Hindlimb muscle (tissue), 1 donor: Measurements from ENCODE around the gene PCTP. TPM values are rescaled to one million over a fixed set of nuclear protein-coding genes. Genes with fewer than 3 reads are reported as not detected.

Experiments used
- DNase-seq: peaks from one replicate; pipeline ENCODE4 v3.0.0-alpha.2; 2013
- polyA plus RNA-seq: library from polyadenylated mRNA; unstranded; fragments of 120-200 nt; gene quantifications from one replicate; pipeline ENCODE4 v1.2.1, GENCODE V29; 2013; ENCODE audit not compliant: insufficient read length

The PCTP gene
- polyA plus RNA-seq, 1 donor: 9.7 TPM

DNA sequence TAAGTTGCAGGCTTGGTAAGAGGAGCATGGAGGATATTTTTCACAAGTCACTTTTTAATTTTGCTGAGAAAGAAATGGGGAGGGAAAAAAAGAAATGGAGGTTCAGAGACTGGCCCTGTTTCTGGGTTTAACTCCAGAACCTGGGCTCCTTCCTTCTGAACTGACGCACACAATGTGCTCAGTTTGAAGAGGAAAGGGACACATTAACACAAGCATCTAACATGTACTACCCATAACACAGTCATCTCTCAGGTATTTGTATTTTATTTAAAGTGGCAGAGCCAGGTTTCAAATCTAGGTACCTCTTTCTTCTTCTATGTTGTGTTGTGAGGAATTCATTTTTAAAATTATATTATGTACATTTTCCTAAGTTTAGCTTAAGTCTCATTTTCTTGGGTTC, 22.9 kb upstream of the PCTP start:
- no peak for DNase-seq

DNA sequence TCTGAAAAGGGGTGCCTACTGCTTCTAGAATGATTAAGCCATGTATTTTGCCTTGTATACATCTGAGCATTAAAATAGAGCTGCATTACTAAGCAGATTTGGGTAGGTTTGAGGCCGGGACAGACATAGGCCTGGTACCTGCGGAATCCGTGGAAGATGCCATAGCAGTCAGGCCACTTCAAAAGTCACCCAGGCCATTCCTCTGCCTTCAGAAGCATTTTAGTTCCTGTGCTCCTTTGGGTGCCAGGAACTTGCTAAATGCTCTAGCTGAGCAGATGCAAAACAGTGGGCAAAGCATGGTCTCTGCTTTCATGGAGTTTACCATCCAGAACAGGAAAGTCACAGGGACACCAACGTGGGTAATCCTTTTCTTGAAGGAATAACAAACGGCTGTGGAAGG, 22.5 kb upstream of the PCTP start:
- DNase-seq: no peak

DNA sequence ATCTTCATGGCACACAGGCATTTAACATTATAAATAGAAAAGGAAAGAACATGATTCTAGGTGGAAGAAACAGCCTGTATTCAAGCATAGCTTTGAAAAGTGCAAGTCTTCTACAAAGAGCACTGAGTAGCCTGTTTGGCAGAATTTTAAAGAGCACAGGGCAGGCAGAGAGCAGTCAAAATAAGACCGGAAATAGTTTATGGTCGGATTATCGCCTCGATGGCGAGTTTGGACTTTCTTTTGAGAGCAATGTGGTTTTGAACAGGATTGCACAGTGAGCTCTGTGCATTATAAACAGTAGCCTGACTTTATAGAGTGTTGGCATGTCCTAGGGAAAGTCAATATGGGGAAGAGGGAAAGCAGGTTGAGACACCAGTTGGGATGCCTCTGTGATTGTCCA, 22.0 kb upstream of the PCTP start:
- no peak for DNase-seq

DNA sequence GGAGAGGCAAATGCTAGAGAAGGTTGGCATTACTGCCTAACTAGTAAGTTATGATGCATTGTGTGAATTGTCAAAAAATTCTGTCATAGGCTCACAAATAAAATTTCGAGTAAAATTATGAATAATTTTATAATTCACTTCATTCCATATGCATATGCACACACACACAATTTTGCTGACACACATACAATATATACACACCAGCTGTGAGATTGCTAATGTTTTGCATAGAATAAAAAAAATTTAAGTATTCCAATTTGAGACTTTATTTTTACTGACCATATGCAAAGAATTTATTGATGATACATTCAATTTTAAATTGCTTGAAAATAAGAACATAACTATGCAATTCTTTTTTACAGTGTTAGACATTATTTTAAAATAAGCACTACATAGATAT, 21.4 kb upstream of the PCTP start:
- no peak for DNase-seq

DNA sequence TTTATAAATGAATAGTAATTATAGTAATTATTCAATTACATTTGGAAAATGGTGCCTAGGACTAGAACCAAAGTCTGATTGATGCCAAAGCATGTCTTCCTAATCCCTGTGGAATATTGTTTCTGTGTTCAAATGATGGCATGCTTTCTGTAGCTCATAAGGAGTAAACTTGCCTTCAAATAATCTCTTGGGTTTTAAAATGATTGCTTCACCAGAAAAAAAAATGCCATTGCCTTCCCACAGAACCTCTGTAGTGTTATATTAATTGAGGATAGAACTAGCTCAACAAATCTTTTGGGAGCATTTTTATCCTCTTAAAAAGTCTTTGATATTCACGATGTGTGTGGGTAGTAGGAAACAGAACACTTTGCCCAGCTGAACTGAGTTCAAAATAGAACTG, 20.5 kb upstream of the PCTP start:
- DNase-seq: no peak

DNA sequence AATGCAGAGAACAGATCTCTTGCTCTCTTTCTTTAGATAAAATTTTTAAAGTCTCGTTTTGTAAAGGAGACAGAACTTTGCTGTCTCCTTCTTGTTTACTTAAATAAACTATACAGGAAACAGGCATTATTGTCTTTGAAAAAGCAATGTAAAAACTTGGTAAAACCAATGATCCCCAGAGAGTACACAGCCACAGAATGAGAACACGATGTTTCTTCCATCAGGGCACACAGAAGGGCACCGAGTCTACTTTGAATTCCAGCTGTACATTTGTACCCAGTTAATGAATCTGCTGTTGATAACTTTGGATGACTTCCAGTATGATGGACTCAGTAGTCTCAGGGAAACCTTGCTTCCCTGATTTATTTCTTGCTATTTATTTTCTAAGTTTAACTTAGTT, 20.0 kb upstream of the PCTP start:
- DNase-seq: no peak

DNA sequence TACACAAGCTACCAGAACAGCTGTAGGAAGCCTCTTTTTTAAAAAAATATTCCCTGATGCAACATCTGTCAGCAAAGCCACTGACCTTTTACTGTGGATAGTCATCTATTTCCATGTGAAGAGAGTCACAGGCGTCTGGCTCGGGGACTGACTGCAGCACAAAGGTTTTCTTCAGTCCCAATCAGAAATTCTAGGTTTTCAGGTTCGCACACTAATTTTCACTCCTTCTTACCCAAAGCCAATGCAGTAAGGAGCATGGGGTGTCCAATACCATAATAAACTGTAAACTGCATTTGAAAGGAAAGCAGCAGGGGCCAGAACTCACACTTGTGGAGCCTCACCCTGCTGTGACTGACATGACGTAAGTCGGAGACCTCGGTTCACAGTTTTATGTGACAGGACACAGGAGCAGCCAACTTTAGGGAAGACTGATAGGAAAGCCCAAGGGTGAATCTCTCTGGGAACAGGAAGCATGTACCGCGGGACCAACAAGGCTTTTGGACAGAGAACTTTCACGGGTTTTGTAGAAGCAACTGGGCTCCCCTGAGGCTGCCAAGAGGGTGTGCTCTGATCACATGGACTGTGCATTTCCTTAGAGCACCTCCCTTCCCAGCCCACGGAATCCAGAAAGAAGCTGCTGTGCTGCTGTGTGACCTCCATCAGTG, 19.1 kb upstream of the PCTP start:
- peak; percentile 62 for DNase-seq

DNA sequence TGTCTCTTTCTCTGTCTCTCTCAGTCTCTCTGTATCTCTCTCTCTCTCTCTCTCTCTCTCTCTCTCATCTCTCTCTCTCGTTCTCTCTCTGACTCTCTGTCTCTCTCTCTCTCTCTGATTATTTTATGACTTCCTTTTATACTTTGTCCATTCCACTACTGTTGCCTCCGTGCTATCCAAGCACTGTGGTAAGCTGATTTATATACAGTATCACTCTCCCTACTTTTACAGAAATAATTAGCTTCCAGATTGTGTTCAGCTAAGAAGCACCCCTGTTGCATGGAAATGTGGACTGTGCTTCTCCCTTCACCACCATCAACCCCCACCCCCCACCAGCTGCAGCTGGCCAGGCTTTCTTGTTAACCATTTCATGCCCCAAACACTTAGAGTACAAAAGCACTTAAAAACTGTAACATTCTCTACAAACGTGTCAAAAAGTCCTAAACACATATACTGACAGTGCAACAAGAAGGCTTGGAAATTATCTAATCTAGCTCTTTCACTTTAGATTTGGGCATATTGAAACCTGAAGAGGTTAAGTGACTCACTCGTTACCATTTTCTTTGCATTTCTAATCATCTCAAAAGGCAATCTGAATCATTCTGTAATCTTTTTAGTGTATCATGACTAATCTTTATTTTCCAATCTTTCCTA, 16.6 kb upstream of the PCTP start:
- DNase-seq: no peak

DNA sequence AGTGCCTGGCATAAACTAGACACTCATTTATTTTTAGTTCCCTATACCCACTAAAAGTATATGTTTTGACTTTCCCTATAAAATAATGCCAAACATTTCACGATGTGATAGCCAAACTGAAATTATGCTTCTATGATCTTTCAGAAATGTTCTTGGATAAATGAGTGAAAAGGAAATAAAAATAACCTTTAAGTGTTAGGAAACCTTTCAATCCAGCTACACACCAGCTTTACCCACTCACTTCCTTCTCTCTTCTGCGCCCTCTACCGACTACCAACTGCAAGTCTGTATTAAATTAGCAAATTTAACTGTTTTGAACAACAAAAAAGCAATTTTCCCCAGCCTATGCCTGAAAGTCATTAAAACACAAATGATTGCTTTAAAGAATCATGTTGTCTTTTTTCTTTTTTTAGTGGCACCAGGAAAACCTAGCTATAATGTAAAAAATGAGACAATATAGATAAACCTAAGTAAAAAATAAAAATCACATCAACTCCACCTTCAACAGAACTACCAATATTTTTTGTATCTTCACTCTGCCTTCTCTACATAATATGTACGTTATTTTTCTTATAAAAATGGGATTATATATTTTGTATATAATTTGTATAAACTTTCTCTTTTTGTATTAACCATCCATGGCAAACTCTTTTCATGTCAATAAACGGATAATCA, 15.0 kb upstream of the PCTP start:
- peak; percentile 52 for DNase-seq

DNA sequence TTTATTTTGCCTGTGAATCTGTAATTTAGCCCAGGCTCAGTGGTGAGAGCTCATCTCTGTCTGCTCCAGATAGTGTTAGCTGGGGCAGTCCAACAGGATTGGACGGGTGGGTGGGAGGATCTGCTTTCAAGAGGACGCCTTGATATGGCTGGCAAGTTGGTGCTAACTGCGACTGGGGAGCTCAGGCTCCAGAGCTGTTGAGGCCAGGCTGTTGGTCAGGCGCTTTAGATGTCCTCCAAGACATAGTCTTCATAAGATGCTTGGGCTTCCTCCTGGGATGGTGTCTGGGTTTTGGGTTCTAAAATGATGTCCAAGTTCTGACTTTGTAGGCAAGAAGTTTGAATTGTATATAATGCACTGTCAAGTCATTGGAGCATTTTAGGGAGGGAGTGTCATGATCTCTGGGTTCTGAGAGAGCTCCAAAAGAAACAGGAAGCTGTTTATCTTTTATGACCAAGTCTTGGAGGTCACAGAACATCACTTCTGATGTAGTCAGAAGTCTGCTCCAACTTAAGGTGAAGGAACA, 12.8 kb upstream of the PCTP start:
- no peak for DNase-seq

DNA sequence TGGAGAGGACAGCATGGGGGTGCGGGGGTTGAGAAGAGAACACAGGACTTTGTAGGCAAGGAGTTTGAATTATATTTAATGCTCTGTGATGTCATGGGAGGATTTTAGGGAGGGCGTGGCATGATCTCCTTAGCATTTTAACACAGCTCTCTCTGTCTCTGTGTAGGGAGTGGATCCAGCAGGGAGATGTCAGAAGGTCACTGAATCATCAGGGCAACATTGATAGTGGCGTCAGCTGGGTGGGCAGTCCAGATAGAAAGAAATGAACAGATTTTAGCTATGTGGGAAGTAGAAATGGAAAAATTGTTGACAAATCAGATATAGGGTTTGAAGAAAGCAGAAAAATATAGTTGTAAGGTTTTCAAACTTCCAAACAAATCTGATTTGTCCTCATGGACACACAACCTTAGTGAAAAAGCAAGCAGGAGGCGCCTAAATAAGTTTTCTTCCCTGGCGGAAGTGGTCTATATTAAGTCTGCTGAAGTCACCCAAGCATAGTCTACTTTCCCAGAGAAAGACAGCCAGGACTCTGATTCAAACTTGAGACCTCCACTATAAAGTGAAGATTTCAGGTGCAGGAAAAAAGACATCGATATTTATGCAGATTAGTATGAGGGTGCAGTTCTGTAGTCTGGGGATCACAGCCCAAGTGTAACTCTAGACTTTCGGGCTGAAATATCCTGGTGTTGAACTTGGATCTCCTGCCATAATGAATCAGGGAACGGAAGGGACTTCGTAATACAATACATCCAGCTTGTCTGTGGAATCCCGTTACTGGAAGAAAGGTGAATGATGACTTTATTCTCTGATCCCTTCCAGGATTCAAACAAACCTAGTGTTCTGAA, 10.1 kb upstream of the PCTP start:
- DNase-seq: no peak

DNA sequence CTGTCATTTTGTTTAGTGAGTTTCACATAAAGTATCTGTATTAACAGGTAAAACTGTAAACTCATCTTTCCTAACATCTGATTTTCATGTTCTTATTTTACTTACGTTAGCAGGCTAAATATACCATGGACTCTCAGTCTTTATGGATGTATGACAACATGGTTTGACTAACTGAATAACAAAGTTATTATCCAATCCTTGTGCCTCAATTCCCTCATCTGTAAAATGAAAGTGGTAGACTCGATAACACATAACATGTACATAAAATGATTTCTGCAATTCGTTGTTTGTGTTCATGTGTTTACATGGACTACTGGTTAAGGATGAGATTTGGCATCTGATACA, 9.5 kb upstream of the PCTP start:
- no peak for DNase-seq

DNA sequence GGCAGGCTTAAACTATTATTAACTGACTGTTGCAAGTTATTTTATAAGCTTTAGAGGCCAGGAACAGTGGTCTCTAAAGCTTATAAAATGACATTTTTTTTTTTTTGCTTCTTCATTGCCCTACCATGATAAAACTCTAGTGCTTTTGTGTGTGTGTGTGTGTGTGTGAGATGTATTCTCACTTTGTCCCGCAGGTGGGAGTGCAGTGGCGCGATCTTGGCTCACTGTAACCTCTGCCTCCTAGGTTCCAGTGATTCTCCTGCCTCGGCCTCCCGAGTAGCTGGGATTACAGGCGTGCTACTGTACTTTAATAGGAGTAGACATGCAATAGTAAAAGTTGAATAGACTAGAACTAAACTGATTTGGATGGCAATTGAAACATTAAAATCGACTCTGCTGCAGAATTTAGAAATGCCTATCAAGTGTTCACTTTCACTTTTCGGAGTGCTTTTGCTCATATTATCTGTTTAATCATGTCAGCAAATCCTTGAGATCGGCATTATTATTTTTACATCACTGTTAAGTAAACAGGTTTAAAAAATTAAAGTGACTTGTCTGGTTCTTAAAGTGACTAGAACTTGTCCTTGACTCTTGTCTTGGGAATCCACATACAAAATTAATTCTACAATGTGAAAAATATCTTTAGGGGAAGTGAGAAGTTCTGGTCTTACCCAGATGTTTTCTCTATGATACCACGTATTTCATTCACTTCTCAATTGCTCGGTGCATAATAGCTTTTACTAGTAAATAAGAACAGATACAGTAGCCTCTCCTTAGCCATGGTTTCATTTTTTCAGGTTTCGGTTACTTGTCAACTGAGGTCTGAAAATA, 8.4 kb upstream of the PCTP start:
- no peak for DNase-seq

DNA sequence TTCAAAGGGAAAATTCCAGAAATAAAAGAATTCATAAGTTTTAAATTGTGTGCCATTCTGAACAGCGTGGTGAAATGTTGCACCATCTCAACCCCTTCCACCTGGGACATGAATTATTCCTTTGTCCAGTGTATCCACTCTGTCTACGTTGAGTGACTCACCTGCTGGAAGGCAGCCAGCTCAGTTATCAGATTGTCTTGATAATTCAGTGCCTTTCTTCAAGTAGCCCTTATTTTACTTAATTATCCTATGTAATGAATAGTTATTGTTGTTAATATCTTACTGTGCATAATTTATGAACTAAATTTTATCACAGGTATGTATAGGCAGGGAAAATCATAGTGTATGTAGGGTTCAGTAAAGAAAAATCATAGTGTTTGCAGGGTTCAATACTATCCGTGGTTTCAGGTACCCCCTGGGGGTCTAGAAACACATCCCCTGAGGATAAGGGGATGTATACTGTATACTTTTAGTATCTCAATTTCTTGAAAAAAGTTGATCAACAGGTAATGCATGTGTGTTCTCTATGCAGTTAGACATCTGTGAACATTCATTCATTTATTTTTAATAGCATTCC, 7.7 kb upstream of the PCTP start:
- no peak for DNase-seq

DNA sequence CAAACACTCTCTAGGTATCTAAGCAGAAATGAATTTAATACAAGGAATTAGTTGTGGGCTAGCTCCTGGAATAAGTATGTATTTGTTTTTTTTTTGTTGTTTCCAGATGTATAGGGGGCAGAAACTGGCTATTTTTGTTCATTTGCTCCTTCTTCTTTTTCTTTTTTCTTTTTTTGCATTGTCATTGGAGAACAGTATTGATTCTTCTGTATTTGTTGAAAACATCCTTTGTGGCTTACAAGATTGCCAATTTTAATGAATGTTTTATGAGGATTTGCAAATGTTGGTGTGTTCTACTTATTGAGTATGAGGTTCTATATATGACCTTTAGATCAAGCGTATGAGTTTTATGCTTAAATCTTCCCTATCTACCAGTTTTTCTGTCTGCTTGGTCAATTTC, 5.6 kb upstream of the PCTP start:
- DNase-seq: no peak

DNA sequence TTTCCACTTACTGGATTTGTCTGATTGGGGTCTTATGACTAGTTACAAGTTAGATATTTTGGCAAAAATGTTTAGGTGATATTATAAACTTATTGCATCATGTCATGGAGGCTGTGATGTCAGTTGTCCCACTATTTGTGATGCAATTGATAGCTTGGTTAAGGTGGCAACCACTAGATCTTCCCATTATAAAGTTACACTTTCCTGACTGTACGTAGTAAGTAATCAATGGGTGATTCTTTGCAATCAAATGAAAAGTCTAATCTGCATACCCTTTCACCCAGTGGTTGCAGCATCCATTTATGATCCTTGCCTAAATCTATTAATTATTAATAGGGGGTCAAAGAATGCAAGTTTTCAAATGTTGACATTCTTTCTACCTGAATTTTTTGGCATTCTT, 4.4 kb upstream of the PCTP start:
- DNase-seq: no peak

DNA sequence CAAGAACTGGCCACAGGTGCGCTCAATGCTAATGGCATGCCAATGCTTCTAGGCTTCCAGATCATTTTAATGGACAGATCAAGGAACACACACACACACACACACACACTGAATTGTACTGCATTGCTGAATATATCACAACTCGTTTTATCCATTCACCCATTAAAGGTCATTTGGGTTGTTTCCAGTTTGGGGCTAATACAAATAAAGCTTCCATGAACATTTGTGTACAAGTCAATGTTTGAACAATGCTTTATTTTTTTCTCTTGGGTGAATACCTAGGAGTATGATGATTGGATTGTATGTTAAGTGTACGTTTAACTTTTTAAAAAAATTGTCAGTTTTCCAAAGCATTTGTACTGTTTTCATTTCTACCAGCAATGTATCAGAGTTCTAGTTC, 3.6 kb upstream of the PCTP start:
- no peak for DNase-seq

DNA sequence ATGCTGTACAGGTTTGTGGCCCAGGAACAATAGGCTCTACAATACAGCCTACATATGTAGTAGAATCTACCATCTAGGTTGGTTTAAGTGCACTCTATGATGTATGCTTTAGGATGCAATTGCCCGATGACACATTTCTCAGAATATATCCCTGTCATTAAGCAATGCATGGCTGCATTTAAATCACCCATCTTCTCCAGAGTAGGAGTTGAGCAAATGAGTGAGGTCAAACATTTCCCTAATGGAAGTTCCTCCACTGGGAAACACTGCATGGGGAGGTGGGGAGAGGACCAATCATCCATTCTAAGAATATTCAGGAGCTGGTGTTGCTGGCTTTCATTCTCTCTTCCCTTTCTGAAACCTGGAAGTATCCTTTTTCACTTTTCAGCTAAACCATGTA, 2.0 kb upstream of the PCTP start:
- DNase-seq: no peak

DNA sequence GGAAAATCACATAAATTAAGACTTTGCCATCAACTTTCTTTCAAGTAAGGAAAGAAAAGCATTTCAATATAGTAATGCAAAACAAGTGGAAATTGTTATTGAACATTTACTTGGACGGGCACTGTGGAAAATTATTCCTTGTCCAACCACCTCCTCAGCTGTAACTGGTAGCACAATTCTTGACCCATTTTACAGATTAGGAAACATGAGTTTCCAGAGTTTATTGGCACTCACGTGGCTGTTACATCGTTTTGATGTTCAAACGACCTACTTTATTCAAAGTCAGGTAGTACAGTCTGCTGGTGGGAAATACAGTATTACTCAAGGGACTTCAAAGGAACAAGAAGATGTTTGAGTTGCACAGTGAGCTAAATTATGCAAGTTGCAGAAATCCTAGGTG, 866 bp upstream of the PCTP start:
- DNase-seq: no peak

DNA sequence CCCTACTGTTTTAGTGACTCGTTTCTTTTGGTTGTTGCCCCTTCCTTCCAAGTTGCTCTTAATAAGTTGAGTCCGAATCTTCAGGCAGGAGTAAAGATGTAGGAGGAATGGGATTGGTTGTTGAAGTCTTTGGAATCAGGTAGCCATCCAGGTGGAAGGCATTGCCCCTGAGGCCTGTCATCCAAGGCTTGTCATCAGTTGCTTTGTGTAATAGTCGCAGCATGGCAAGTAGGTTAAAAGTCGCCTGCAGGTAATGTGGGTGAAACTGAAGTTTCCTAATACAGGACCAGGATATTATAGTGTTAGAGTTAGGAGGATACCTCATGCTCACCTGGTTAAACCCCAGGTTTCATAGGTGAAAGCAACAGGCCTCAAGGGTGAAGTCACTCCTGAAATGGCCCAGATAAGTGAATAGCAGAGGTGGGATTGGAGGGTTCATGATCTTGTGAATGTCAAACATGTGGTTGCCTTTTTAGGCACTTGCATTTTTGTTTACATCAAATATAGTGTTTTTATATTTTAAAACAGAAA, 934 bp downstream of the PCTP start:
- no peak for DNase-seq

DNA sequence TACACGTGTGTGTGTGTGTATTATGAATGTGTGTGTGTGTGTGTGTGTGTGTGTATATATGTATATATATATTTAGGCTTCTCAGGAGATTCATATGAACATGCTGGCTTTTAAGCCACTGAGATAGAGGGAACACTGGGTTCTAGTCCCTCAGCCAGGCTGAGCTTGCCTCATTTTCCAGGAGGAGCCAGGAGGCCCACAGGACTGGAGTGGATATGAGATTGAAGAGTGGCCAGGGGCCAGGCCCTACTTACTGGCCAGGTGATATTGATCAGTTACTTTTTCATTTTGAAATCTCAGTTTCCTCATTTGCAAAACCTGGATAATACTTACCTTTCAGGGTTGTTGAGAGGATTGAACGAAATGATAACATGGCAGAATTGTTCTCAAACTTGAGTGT, 5.8 kb downstream of the PCTP start:
- no peak for DNase-seq

DNA sequence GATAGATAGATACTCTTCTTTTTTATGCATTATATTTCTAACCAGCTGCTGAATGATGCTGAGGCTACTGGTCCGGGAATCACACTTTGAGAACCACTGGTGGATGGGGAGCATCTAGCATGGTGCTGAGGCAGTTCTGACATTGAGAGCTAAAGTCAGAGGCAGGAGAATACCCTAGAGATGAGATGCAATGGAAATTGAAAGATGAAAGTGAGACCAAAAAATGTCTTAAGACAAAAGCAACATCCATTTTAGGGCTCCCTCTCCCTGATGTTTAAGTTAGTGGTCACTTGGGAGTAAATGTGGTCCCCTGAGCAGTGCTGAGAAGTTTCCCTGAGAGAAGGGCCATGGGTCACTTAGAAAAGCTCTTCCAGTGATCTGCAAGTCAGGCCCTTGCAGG, 6.8 kb downstream of the PCTP start:
- DNase-seq: no peak
